ENCODE results near the gene HSPA13.

DNA sequence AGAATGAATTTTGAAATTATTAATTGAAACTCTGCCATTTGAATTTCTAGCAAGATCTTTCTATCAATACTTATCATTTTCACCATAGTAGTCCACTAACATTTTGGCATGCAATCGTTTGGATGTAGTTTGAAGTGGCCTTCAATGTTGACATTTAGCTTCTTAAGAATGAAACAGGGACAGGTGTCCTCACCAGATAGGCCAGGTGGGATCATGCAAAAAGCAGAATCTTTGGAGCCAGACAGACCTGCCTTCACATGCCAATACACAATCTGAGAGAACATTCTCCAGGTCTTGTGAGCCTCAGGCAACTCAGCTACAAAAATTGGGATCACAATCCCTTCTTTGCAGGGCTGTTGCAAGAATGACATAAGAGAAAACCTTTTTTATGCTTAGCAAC, 18.3 kb upstream of the HSPA13 start:
- TF ChIP-seq, protein P1, sequence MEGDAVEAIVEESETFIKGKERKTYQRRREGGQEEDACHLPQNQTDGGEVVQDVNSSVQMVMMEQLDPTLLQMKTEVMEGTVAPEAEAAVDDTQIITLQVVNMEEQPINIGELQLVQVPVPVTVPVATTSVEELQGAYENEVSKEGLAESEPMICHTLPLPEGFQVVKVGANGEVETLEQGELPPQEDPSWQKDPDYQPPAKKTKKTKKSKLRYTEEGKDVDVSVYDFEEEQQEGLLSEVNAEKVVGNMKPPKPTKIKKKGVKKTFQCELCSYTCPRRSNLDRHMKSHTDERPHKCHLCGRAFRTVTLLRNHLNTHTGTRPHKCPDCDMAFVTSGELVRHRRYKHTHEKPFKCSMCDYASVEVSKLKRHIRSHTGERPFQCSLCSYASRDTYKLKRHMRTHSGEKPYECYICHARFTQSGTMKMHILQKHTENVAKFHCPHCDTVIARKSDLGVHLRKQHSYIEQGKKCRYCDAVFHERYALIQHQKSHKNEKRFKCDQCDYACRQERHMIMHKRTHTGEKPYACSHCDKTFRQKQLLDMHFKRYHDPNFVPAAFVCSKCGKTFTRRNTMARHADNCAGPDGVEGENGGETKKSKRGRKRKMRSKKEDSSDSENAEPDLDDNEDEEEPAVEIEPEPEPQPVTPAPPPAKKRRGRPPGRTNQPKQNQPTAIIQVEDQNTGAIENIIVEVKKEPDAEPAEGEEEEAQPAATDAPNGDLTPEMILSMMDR (IDR thresholded peaks at IDR 0.05) = no peak
- TF ChIP-seq POLR2A (IDR thresholded peaks at IDR 0.05) = no peak
- no peak for TF ChIP-seq POLR2AphosphoS5 (IDR thresholded peaks at IDR 0.05)

Measured in prostate gland (tissue), 2 donors.